H1 (cell line): ENCODE measurements around the gene LRBA. TPM values are rescaled to one million over a fixed set of nuclear protein-coding genes. Genes with fewer than 3 reads are reported as not detected.

Experiments used
- CBX8 ChIP-seq: fragments of 300-800, 300-1000 bp; sonication (generic); IDR thresholded peaks from 2 replicates; pipeline ENCODE4 v1.7.1; 2016; ENCODE audit warnings: low read depth, low read length, borderline replicate concordance
- CHD1 ChIP-seq: IDR thresholded peaks from 2 replicates; pipeline ENCODE4 v1.6.1; 2012; ENCODE audit warnings: low read depth, low read length, improper control_type of control experiment
- CHD7 ChIP-seq: fragments of 300-600 bp; sonication (generic); IDR thresholded peaks from 2 replicates; pipeline ENCODE4 v1.7.1; 2012; ENCODE audit warnings: low read length, moderate library complexity, mild to moderate bottlenecking, inconsistent platforms; ENCODE audit not compliant: insufficient replicate concordance
- CREB1 ChIP-seq: IDR thresholded peaks from 2 replicates; pipeline ENCODE4 v1.6.1; 2012; ENCODE audit warnings: inconsistent platforms
- GTF2F1 ChIP-seq: IDR thresholded peaks from 2 replicates; pipeline ENCODE4 v1.6.1; 2012; ENCODE audit warnings: low read depth, low read length, improper control_type of control experiment, borderline replicate concordance
- KDM4A ChIP-seq: IDR thresholded peaks from one replicate; pipeline ENCODE4 v1.7.1; 2012; ENCODE audit warnings: low read depth, mild to moderate bottlenecking, moderate library complexity, low read length, inconsistent platforms; ENCODE audit not compliant: severe bottlenecking
- NANOG ChIP-seq: IDR thresholded peaks from 2 replicates; pipeline ENCODE4 v1.6.1; 2011; ENCODE audit warnings: low read length, low read depth, mild to moderate bottlenecking, inconsistent platforms; ENCODE audit not compliant: insufficient read depth, poor library complexity, severe bottlenecking
- SP1 ChIP-seq: IDR thresholded peaks from 2 replicates; pipeline ENCODE4 v1.6.1; 2011; ENCODE audit warnings: low read depth, low read length
- SP4 ChIP-seq: IDR thresholded peaks from 2 replicates; pipeline ENCODE4 v1.6.1; 2012; ENCODE audit warnings: low read length, inconsistent platforms
- TCF12 ChIP-seq: IDR thresholded peaks from 2 replicates; pipeline ENCODE4 v1.6.1; 2011; ENCODE audit warnings: low read depth, mild to moderate bottlenecking, low read length
- polyA plus RNA-seq, 7 experiments: library from polyadenylated mRNA; depleted of rRNA in 3 of 7; stranded (reverse) in 5 of 7; unstranded in 2 of 7; fragments of >200 nt in 5 of 7; fragments of 200-250 nt in 2 of 7; gene quantifications; 1 replicate in 5 of 7; 2 replicates in 1 of 7; 4 replicates in 1 of 7; pipeline versions ENCODE4 v1.2.1 to v1.2.3, GENCODE V29; 2011 to 2013; ENCODE audit warnings: missing spikeins in 2 of 7, mixed read lengths in 2 of 7
- total RNA-seq: library from RNA; stranded (reverse); fragmentation: NEBNext Ultra II Directional; extraction: Animal tissue kit (Norgen Biotek cat#: 25700); gene quantifications from 2 replicates; pipeline ENCODE4 v1.2.1, GENCODE V29; 2021
- TF ChIP-seq, protein P1 (sequence below): IDR thresholded peaks from 2 replicates; pipeline ENCODE4 v1.6.1; 2012; ENCODE audit warnings: inconsistent platforms

LRBA gene
- total and polyA plus RNA-seq, 2 of the 8 experiments (the other 6 are each of a cell fraction or from before 2014, with no cell fraction given): 54.6 to 83.2 TPM

DNA sequence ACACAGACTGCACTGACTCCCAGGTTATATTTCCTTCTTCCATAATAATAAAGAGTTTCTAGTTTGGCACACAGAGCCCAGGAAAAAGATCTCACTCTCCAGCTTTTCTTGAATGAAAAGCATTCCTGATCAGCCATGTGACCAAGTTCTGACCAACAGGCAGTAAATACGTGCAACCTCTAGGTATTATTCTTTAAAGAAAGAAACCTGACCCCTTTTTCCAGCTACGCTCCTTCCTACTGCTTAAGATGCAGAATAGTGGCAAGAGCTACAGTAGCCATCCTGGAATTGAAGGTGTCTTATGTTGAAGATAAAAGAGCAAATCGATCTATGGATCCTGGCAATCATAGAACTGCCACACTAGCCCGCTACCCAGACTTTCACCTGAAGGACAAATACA lies 76.7 kb downstream of the LRBA start (continued):
- TF ChIP-seq CHD7 (peak; percentile 58), CBX8 (no peak), CHD1 (no peak), GTF2F1 (no peak), CREB1 (no peak), SP4 (no peak), KDM4A (no peak), TCF12 (no peak), NANOG (no peak), SP1 (0 out of 2 replicates have a peak, but pooled peaks have one; percentile 32)
- TF ChIP-seq, protein P1, sequence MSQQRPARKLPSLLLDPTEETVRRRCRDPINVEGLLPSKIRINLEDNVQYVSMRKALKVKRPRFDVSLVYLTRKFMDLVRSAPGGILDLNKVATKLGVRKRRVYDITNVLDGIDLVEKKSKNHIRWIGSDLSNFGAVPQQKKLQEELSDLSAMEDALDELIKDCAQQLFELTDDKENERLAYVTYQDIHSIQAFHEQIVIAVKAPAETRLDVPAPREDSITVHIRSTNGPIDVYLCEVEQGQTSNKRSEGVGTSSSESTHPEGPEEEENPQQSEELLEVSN: no peak
